ENCODE results near the gene PCDHGA4.

The PCDHGA4 gene

GRCh38 chr5:141382469-141383294 lies 27.9 kb downstream of the PCDHGA4 start, which contains the start of gene PCDHGA7:
TSS of gene PCDHGA7 (plus strand) at chr5:141382742. CDS start at chr5:141382900, 158 bp downstream.
- peak; percentile 28; the same call in 1 of the 2 replicates for TF ChIP-seq CTCF (IDR thresholded peaks at IDR 0.05; ENCODE audit: low read depth, low read length)
- H3K4me3 ChIP-seq (ENCODE audit: low read depth, low read length): peak within 1 kb of the TSS; percentile 53

- no peak for TF ChIP-seq CTCF (IDR thresholded peaks at IDR 0.05; ENCODE audit: low read depth, low read length)
- no peak overlapping the region for H3K4me3 ChIP-seq (ENCODE audit: low read depth, low read length)
Observed at GRCh38 chr5:141383345-141383744, 28.5 kb downstream of the PCDHGA4 start.

GRCh38 chr5:141384471-141385267 lies 29.8 kb downstream of the PCDHGA4 start:
- H3K4me3 ChIP-seq (ENCODE audit: low read depth, low read length): no peak overlapping the region
- no peak for TF ChIP-seq CTCF (IDR thresholded peaks at IDR 0.05; ENCODE audit: low read depth, low read length)

- H3K4me3 ChIP-seq (ENCODE audit: low read depth, low read length): peak within 1 kb of the TSS; percentile 41
- peak; percentile 48 for TF ChIP-seq CTCF (IDR thresholded peaks at IDR 0.05; ENCODE audit: low read depth, low read length)
Observed at GRCh38 chr5:141387557-141388311, 32.9 kb downstream of the PCDHGA4 start, which contains the start of gene PCDHGB4. TSS of gene PCDHGB4 (plus strand) at chr5:141387698. CDS start at chr5:141387885, 187 bp downstream.

GRCh38 chr5:141388661-141389060 lies 33.8 kb downstream of the PCDHGA4 start:
- no peak for TF ChIP-seq CTCF (IDR thresholded peaks at IDR 0.05; ENCODE audit: low read depth, low read length)
- no peak overlapping the region for H3K4me3 ChIP-seq (ENCODE audit: low read depth, low read length)

- no peak overlapping the region for H3K4me3 ChIP-seq (ENCODE audit: low read depth, low read length)
- no peak for TF ChIP-seq CTCF (IDR thresholded peaks at IDR 0.05; ENCODE audit: low read depth, low read length)
Observed at GRCh38 chr5:141389153-141390042, 34.6 kb downstream of the PCDHGA4 start.

Data from WI38 (cell line).